IMR-90 (cell line): Measurements from ENCODE around the gene GNA14.

Experiments used
- MAZ ChIP-seq: IDR thresholded peaks from 2 replicates; pipeline ENCODE4 v1.6.1; 2012; ENCODE audit warnings: low read depth, mild to moderate bottlenecking, low read length, improper control_type of control experiment, moderate library complexity, borderline replicate concordance
- POLR2A ChIP-seq: IDR thresholded peaks from 2 replicates; pipeline ENCODE4 v1.6.1; 2012; ENCODE audit warnings: mild to moderate bottlenecking, low read depth, low read length
- SMC3 ChIP-seq: fragments of 150-350 bp; IDR thresholded peaks from 2 replicates; pipeline ENCODE4 v1.6.1; 2016; ENCODE audit warnings: low read depth, mild to moderate bottlenecking, antibody characterized with exemption, low read length, moderate library complexity

GRCh38 chr9:77673941-77674791 is 26.0 kb upstream of the GNA14 start:
- TF ChIP-seq SMC3 (no peak), POLR2A (no peak), MAZ (no peak)
